K562 (cell line): ENCODE measurements around the gene LDLRAD3. TPM values are rescaled to one million over a fixed set of nuclear protein-coding genes. Genes with fewer than 3 reads are reported as not detected.

Experiments used
- ATAC-seq: fragments of 200-7000 bp; cut with Tn5 transposase; 3 replicates; pipeline ENCODE4 v1.9.1; 2020; ENCODE audit warnings: moderate library complexity
- BruUV-seq: library from RNA; stranded (reverse); fragments of 400-500 nt; replicated peaks from 2 replicates; lab custom pipeline; 2021; lab: Mats Ljungman, UMichigan
- CTCF ChIA-PET: fragments of 300-600 bp; formaldehyde crosslinking; extraction: SDS; loops from one replicate; lab custom pipeline; 2021; ENCODE audit warnings: low intra/inter-chr PET ratio; lab: Yijun Ruan, JAX
- POLR2A ChIA-PET: fragments of 300-600, 350-650 bp; sonication (Branson Sonifier 250); formaldehyde crosslinking; extraction: SDS; loops from one replicate; lab custom pipeline; 2021; ENCODE audit warnings: antibody characterized with exemption, inconsistent platforms; lab: Yijun Ruan, JAX
- DNase-seq, 4 experiments: peaks; one replicate each; pipeline versions ENCODE4 v3.0.0 to v3.0.0-alpha.2; 2011 to 2018; ENCODE audit warnings: low spot score in 3 of 4, mixed read lengths in 3 of 4; ENCODE audit errors: extremely low read depth in 1 of 4
- FAIRE-seq: peaks from 2 replicates; lab custom pipeline; 2011; peaks lifted over from hg19 to GRCh38; lab: Jason Lieb, UNC
- H2AFZ ChIP-seq: 2 replicates; pipeline ENCODE4 v1.6.0; 2011; ENCODE audit warnings: low read depth, low read length, control low read depth, inconsistent platforms
- H3K27ac ChIP-seq: fragments of 200-600 bp; 3 replicates; pipeline ENCODE4 v1.8.0; 2011; ENCODE audit warnings: low read depth, mild to moderate bottlenecking, control low read depth, inconsistent platforms, low read length, moderate library complexity, mixed read lengths; ENCODE audit errors: extremely low read depth
- H3K27me3 ChIP-seq, 2 experiments: fragments of 300-600 bp in 1 of 2; 2 replicates in 1 of 2; 3 replicates in 1 of 2; pipeline versions ENCODE4 v1.6.0 to v1.8.0; 2011; ENCODE audit warnings: inconsistent platforms in 2 of 2, low read length in 2 of 2, mild to moderate bottlenecking in 1 of 2, mixed read lengths in 1 of 2, moderate library complexity in 1 of 2; ENCODE audit not compliant: control insufficient read depth in 2 of 2, insufficient read depth in 2 of 2
- H3K36me3 ChIP-seq: fragments of 300-600 bp; 3 replicates; pipeline ENCODE4 v1.8.0; 2011; ENCODE audit warnings: mild to moderate bottlenecking, low read length, inconsistent platforms; ENCODE audit not compliant: control insufficient read depth, insufficient read depth
- H3K4me1 ChIP-seq, 2 experiments: fragments of 200-600 bp in 1 of 2; replicated peaks in 1 of 2; 2 replicates in 1 of 2; 3 replicates in 1 of 2; pipeline versions ENCODE4 v1.5.1 to v1.8.0; 2011; ENCODE audit warnings: inconsistent platforms in 2 of 2, low read length in 2 of 2, mild to moderate bottlenecking in 1 of 2, mixed read lengths in 1 of 2, moderate library complexity in 1 of 2; ENCODE audit not compliant: control insufficient read depth in 2 of 2, insufficient read depth in 2 of 2
- H3K4me2 ChIP-seq: 2 replicates; pipeline ENCODE4 v1.6.1; 2011; ENCODE audit warnings: low read length, control low read depth, inconsistent platforms, mixed read lengths; ENCODE audit not compliant: insufficient read depth
- H3K4me3 ChIP-seq: fragments of 200-600 bp; sonication (generic), shearing (Covaris generic); 2 replicates; pipeline ENCODE4 v1.5.1; 2016; ENCODE audit warnings: control low read depth, inconsistent platforms
- H3K79me2 ChIP-seq: fragments of 200-600 bp; 3 replicates; pipeline ENCODE4 v1.8.0; 2011; ENCODE audit warnings: low read length, inconsistent platforms; ENCODE audit not compliant: control insufficient read depth, insufficient read depth
- H3K9ac ChIP-seq, 2 experiments: 2 replicates each; pipeline versions ENCODE4 v1.6.0 to v1.6.1; 2011; ENCODE audit warnings: low read depth in 2 of 2, low read length in 2 of 2, control low read depth in 1 of 2, inconsistent platforms in 1 of 2, mild to moderate bottlenecking in 1 of 2, mixed read lengths in 1 of 2; ENCODE audit not compliant: insufficient read depth in 1 of 2
- H3K9me1 ChIP-seq: one replicate; pipeline ENCODE4 v1.6.0; 2011; ENCODE audit warnings: inconsistent platforms, mild to moderate bottlenecking, low read length, moderate library complexity; ENCODE audit not compliant: control insufficient read depth, insufficient read depth
- H3K9me3 ChIP-seq: replicated peaks from 2 replicates; pipeline ENCODE4 v1.5.1; 2011; ENCODE audit warnings: low read depth, low read length, inconsistent platforms; ENCODE audit not compliant: control insufficient read depth, insufficient read depth
- H4K20me1 ChIP-seq: replicated peaks from 2 replicates; pipeline ENCODE4 v1.6.1; 2011; ENCODE audit warnings: low read length, inconsistent platforms, mixed read lengths; ENCODE audit not compliant: control insufficient read depth, insufficient read depth
- CC2D1A ChIP-seq: fragments of 450-650 bp; IDR thresholded peaks from 2 replicates; pipeline ENCODE4 v1.6.1; 2017; ENCODE audit warnings: mild to moderate bottlenecking
- CHD4 ChIP-seq: fragments of 200-600 bp; sonication (generic); IDR thresholded peaks from 3 replicates; pipeline ENCODE4 v1.6.1; 2012; ENCODE audit warnings: low read depth, mild to moderate bottlenecking, mixed read lengths, low read length, inconsistent platforms; ENCODE audit not compliant: insufficient read depth, insufficient replicate concordance, poor library complexity, severe bottlenecking
- E2F3 ChIP-seq: fragments of 250-450 bp; sonication (Bioruptor Pico); IDR thresholded peaks from 2 replicates; pipeline ENCODE4 v1.4.0; 2020; ENCODE audit warnings: mild to moderate bottlenecking
- HMGN3 ChIP-seq: IDR thresholded peaks from 2 replicates; pipeline ENCODE4 v1.6.1; 2011; ENCODE audit warnings: borderline replicate concordance, low read depth, mild to moderate bottlenecking, mixed read lengths, low read length; ENCODE audit not compliant: insufficient read length; ENCODE audit errors: extremely low read depth
- KLF1 ChIP-seq: fragments of 450-650 bp; IDR thresholded peaks from 2 replicates; pipeline ENCODE4 v1.6.1; 2016; ENCODE audit warnings: missing genetic modification characterization, missing compliant biosample characterization
- MBD1 ChIP-seq: fragments of 250-450 bp; sonication (Bioruptor Pico); IDR thresholded peaks from 2 replicates; pipeline ENCODE4 v1.8.0; 2022; ENCODE audit warnings: inconsistent platforms
- MBD2 ChIP-seq: sonication (generic); IDR thresholded peaks from 2 replicates; pipeline ENCODE4 v1.6.1; 2016; ENCODE audit warnings: low read depth, borderline replicate concordance
- POLR2AphosphoS5 ChIP-seq: IDR thresholded peaks from 2 replicates; pipeline ENCODE4 v1.6.1; 2011; ENCODE audit warnings: mild to moderate bottlenecking, low read depth, low read length, moderate library complexity; ENCODE audit not compliant: control insufficient read depth, insufficient read depth
- PREB ChIP-seq: sonication (generic); formaldehyde crosslinking; IDR thresholded peaks from 2 replicates; pipeline ENCODE4 v1.8.1; 2023; ENCODE audit warnings: mild to moderate bottlenecking, missing genetic modification reagents
- PYGO2 ChIP-seq: fragments of 450-650 bp; IDR thresholded peaks from 2 replicates; pipeline ENCODE4 v1.6.1; 2016; ENCODE audit warnings: mild to moderate bottlenecking, missing genetic modification characterization, moderate library complexity, missing compliant biosample characterization
- RBM34 ChIP-seq: fragments of 200-400 bp; formaldehyde crosslinking; IDR thresholded peaks from 2 replicates; pipeline ENCODE4 v1.6.1; 2018; ENCODE audit warnings: low read length, borderline replicate concordance; ENCODE audit not compliant: insufficient read depth
- RFX5 ChIP-seq: IDR thresholded peaks from 2 replicates; pipeline ENCODE4 v1.6.1; 2011; ENCODE audit warnings: low read depth, mild to moderate bottlenecking, improper control_type of control experiment, low read length
- SRF ChIP-seq, 2 experiments: fragments of 250-450, 450-650 bp in 1 of 2; sonication (Bioruptor Pico) in 1 of 2; sonication (generic) in 1 of 2; formaldehyde crosslinking; IDR thresholded peaks; 2 replicates each; pipeline versions ENCODE4 v1.5.0 to v1.5.1; 2020 to 2022; ENCODE audit warnings: mild to moderate bottlenecking in 1 of 2, missing genetic modification reagents in 1 of 2
- STAG1 ChIP-seq: sonication (generic); formaldehyde crosslinking; IDR thresholded peaks from 2 replicates; pipeline ENCODE4 v1.5.0; 2020; ENCODE audit warnings: missing genetic modification reagents, borderline replicate concordance
- YBX1 ChIP-seq: fragments of 450-650 bp; IDR thresholded peaks from 2 replicates; pipeline ENCODE4 v1.7.1; 2016; ENCODE audit warnings: mild to moderate bottlenecking
- ZNF639 ChIP-seq, 2 experiments: fragments of 200-800 bp in 1 of 2; sonication (Bioruptor generic) in 1 of 2; sonication (generic) in 1 of 2; formaldehyde crosslinking in 1 of 2; IDR thresholded peaks in 1 of 2; conservative IDR thresholded peaks in 1 of 2; 2 replicates each; pipeline versions ENCODE4 v1.5.0 to v1.6.1; 2016 to 2020; ENCODE audit warnings: missing compliant biosample characterization in 1 of 2, missing genetic modification characterization in 1 of 2, missing genetic modification reagents in 1 of 2
- WGBS: fragments of 100-300 bp; shearing (Covaris generic); methylation state at CpG from one replicate; pipeline ENCODE4 v1.1.6; 2016; ENCODE audit warnings: low coverage, mixed read lengths; ENCODE audit not compliant: insufficient coverage; ENCODE audit errors: missing lambda C conversion rate; 5-methylcytosine and 5-hydroxymethylcytosine counted together
- in situ Hi-C: fragments of 300-500 bp; cut with MboI; formaldehyde crosslinking; loops from 4 replicates; pipeline ENCODE4 v1.15.0; 2018; ENCODE audit warnings: inconsistent platforms, mixed read lengths
- intact Hi-C: fragments of 100-400 bp; cut with micrococcal nuclease; formaldehyde crosslinking; loops from 2 replicates; pipeline ENCODE4 v1.14.2; 2022
- polyA plus RNA-seq, 8 experiments: library from polyadenylated mRNA; depleted of rRNA in 4 of 8; stranded (reverse) in 5 of 8; unstranded in 3 of 8; fragments of >200 nt; fragmentation: Nextera tagmentation in 2 of 8; fragmentation: Illumina TruSeq in 1 of 8; extraction: Ambion mirVana in 2 of 8; extraction: Trizol in 1 of 8; gene quantifications; 2 replicates each; pipeline versions ENCODE4 v1.2.1 to v1.2.3, GENCODE V29; 2011 to 2014; ENCODE audit warnings: inconsistent platforms in 1 of 8, missing spikeins in 1 of 8
- total RNA-seq, 7 experiments: library from RNA; depleted of rRNA in 6 of 7; stranded (reverse); fragments of >200 nt in 6 of 7; fragmentation: Illumina TruSeq in 2 of 7; extraction: Trizol in 2 of 7; gene quantifications; 2 replicates each; pipeline versions ENCODE4 v1.2.1 to v1.2.3, GENCODE V29; 2011 to 2021; ENCODE audit warnings: low replicate concordance in 1 of 7

Gene LDLRAD3
- total and polyA plus RNA-seq, 9 of the 15 experiments (the other 6 are each of a cell fraction or from before 2014, with no cell fraction given): 0.73 to 7.2 (median 3.5) TPM

GRCh38 chr11:36002196-36002595 lies 58.3 kb downstream of the LDLRAD3 start (continued):
- no peak for TF ChIP-seq HMGN3

- CTCF ChIA-PET: no interaction called here
- in situ Hi-C loops: no loop called here
- TF ChIP-seq CHD4 (no peak), PYGO2 (tag) (no peak), ZNF639 (CRISPR knock-in tag; conservative IDR thresholded peaks at IDR 0.05 in 1 of 2, IDR thresholded peaks at IDR 0.05 in 1 of 2) (no peak), PREB (CRISPR knock-in tag) (no peak), SRF (CRISPR knock-in tag; IDR thresholded peaks at IDR 0.05) (no peak), MBD2 (no peak), MBD1 (no peak), CC2D1A (no peak), KLF1 (no peak), E2F3 (CRISPR knock-in tag) (no peak), YBX1 (no peak), RBM34 (no peak), POLR2AphosphoS5 (no peak), RFX5 (no peak), STAG1 (CRISPR knock-in tag) (no peak)
These were observed 58.9 kb downstream of the LDLRAD3 start for GRCh38 chr11:36002796-36003195.

More at GRCh38 chr11:36002796-36003195, 58.9 kb downstream of the LDLRAD3 start:
- H3K4me3 ChIP-seq: no peak overlapping the region
- H3K27me3 ChIP-seq: peaks cover 5 to 11% of the 10 kb centered on the region in 2 experiments; a peak in 2 of 5 replicates
- BruUV-seq: no TSS peak
- H3K9ac ChIP-seq: no peak overlapping the region
- no peaks in the 10 kb centered on the region for H3K9me1 ChIP-seq
- H3K27ac ChIP-seq: no peak overlapping the region
- no peaks in the 10 kb centered on the region for H3K9me3 ChIP-seq
- no peak for DNase-seq
- intact Hi-C loops: no loop called here
- ATAC-seq: no peak
- no peaks in the 10 kb centered on the region for H4K20me1 ChIP-seq
- H2AFZ ChIP-seq: no peak overlapping the region
- H3K4me2 ChIP-seq: no peak overlapping the region
- no peak for FAIRE-seq
- no peaks in the 10 kb centered on the region for H3K4me1 ChIP-seq
- no peaks in the 10 kb centered on the region for H3K79me2 ChIP-seq
- 6% methylated on average over 3 of the region's 3 CpGs for WGBS
- no peaks in the 10 kb centered on the region for H3K36me3 ChIP-seq
- POLR2A ChIA-PET: interaction anchor here (0.7 kb wide), 1 partner anchor 11 kb away, joined by 3 read pairs; no protein-coding TSS in a partner anchor
